ENCODE measurements around the gene RAD9A. TPM values are rescaled to one million over a fixed set of nuclear protein-coding genes. Genes with fewer than 3 reads are reported as not detected.

Gene RAD9A
- total and polyA plus RNA-seq, 9 of the 15 experiments (the other 6 are each of a cell fraction or from before 2014, with no cell fraction given), result 1.4 to 41.2 (median 16.1) TPM

- Histone ChIP-seq H4K20me1 (replicated peaks; ENCODE audit: control insufficient read depth, insufficient read depth, low read length) (no peaks in the 10 kb centered on the region), H3K27me3 (ENCODE audit: control insufficient read depth in 2 of 2, insufficient read depth in 2 of 2, low read length in 2 of 2) (no peaks in the 10 kb centered on the region), H3K79me2 (ENCODE audit: control insufficient read depth, insufficient read depth, low read length) (peaks cover 8% of the 10 kb centered on the region), H3K9me1 (ENCODE audit: control insufficient read depth, insufficient read depth, low read length) (no peaks in the 10 kb centered on the region), H3K9me3 (replicated peaks; ENCODE audit: control insufficient read depth, insufficient read depth, low read depth, low read length) (no peaks in the 10 kb centered on the region), H3K36me3 (ENCODE audit: control insufficient read depth, insufficient read depth, low read length) (peaks cover 4% of the 10 kb centered on the region; the same call in 1 of the 3 replicates), H2AFZ (ENCODE audit: low read depth, low read length) (peak within 1 kb of the TSS; percentile 73), H3K4me1 (replicated peaks in 1 of 2; ENCODE audit: control insufficient read depth in 2 of 2, insufficient read depth in 2 of 2, low read length in 2 of 2) (peaks cover 64% of the 10 kb centered on the region in 2 experiments), H3K9ac (ENCODE audit: insufficient read depth in 1 of 2, low read depth in 2 of 2, low read length in 2 of 2) (peak within 1 kb of the TSS; percentile 80 to 92), H3K27ac (ENCODE audit: extremely low read depth, low read depth, low read length) (peak within 1 kb of the TSS; percentile 92), H3K4me2 (ENCODE audit: insufficient read depth, low read length) (peak within 1 kb of the TSS; percentile 94), H3K4me3 (peak within 1 kb of the TSS; percentile 76)
- CTCF ChIA-PET (ENCODE audit: low intra/inter-chr PET ratio), result interaction anchor here (0.6 to 4.5 kb wide), 3 partner anchors 21 to 154 kb away, joined by 4 to 25 read pairs (median 5); partner anchors contain the start of gene CDK2AP2
- intact Hi-C loops (cut with micrococcal nuclease), result loop anchor here (1.0 to 5.0 kb wide), 2 partner anchors 29 to 229 kb away; partner anchors contain the start of gene GSTP1
- BruUV-seq (replicated peaks), result no TSS peak
- in situ Hi-C loops (cut with MboI), result no loop called here
- POLR2A ChIA-PET, result interaction anchor here (0.9 to 2.3 kb wide), 14 partner anchors 9 to 298 kb away, joined by 3 to 15 read pairs (median 4); partner anchors contain the start of gene RAD9A
- ATAC-seq (peak; percentile 94), DNase-seq (ENCODE audit: extremely low read depth in 1 of 4, low spot score in 3 of 4) (peak; percentile 98 to 99 (median 98)), FAIRE-seq (peak; percentile 66)
- under 1% methylated on average over 26 of the region's 37 CpGs for WGBS (ENCODE audit: insufficient coverage, low coverage, missing lambda C conversion rate)
- TF ChIP-seq HNRNPH1 (optimal IDR thresholded peaks at IDR 0.05; ENCODE audit: low read depth, low read length) (no peak), SPI1 (IDR thresholded peaks at IDR 0.05; ENCODE audit: borderline replicate concordance, low read depth, low read length) (peak; percentile 98), NFIC (IDR thresholded peaks at IDR 0.05) (peak; percentile 40), CREB1 (IDR thresholded peaks at IDR 0.05) (peak; percentile 50; the same call in 1 of the 2 replicates), CREB1 (CRISPR knock-in tag; IDR thresholded peaks at IDR 0.05) (no peak), HMG20A (CRISPR knock-in tag; conservative IDR thresholded peaks at IDR 0.05) (no peak), ZBTB26 (CRISPR knock-in tag; IDR thresholded peaks at IDR 0.05) (0 out of 2 replicates have a peak, but pooled peaks have one; percentile 23), RBBP5 (IDR thresholded peaks at IDR 0.05; ENCODE audit: borderline replicate concordance, insufficient read depth, low read length, poor library complexity, severe bottlenecking) (peak; percentile 25), ZSCAN32 (CRISPR knock-in tag; IDR thresholded peaks at IDR 0.05) (no peak; the same call in 1 of the 2 replicates), ZNF316 (IDR thresholded peaks at IDR 0.05) (no peak), ETV6 (IDR thresholded peaks at IDR 0.05; ENCODE audit: borderline replicate concordance in 1 of 2, low read depth in 2 of 2, low read length in 1 of 2) (no peak), ETV6 (CRISPR knock-in tag; IDR thresholded peaks at IDR 0.05; ENCODE audit: borderline replicate concordance) (no peak), NR2C1 (IDR thresholded peaks at IDR 0.05) (no peak), NR2C1 (tag; IDR thresholded peaks at IDR 0.05) (no peak), PTBP1 (IDR thresholded peaks at IDR 0.05; ENCODE audit: low read depth, low read length) (no peak), CSDE1 (IDR thresholded peaks at IDR 0.05) (no peak)
- TF ChIP-seq, protein P1, sequence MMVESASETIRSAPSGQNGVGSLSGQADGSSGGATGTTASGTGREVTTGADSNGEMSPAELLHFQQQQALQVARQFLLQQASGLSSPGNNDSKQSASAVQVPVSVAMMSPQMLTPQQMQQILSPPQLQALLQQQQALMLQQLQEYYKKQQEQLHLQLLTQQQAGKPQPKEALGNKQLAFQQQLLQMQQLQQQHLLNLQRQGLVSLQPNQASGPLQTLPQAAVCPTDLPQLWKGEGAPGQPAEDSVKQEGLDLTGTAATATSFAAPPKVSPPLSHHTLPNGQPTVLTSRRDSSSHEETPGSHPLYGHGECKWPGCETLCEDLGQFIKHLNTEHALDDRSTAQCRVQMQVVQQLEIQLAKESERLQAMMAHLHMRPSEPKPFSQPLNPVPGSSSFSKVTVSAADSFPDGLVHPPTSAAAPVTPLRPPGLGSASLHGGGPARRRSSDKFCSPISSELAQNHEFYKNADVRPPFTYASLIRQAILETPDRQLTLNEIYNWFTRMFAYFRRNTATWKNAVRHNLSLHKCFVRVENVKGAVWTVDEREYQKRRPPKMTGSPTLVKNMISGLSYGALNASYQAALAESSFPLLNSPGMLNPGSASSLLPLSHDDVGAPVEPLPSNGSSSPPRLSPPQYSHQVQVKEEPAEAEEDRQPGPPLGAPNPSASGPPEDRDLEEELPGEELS (CRISPR knock-in tag; IDR thresholded peaks at IDR 0.05; ENCODE audit: borderline replicate concordance), result no peak
Observed at GRCh38 chr11:67353317-67354074, 38.3 kb upstream of the RAD9A start, which contains the start of gene POLD4. TSS of gene POLD4 (minus strand) at chr11:67353546. CDS start at chr11:67353399, 147 bp downstream.
